OCI-LY3 (cell line): ENCODE results near the gene NAA10.

Experiments
- EZH2phosphoT487 ChIP-seq: fragments of 200-600 bp; shearing (Covaris generic); IDR thresholded peaks from 2 replicates; pipeline ENCODE4 v1.6.1; 2018; ENCODE audit warnings: antibody characterized with exemption, mixed run types, low read depth
- TF ChIP-seq, protein P1 (sequence below): fragments of 200-600, 300-600 bp; sonication (generic); IDR thresholded peaks from 2 replicates; pipeline ENCODE4 v1.5.1; 2014; ENCODE audit warnings: antibody characterized with exemption, low read length, low read depth

DNA sequence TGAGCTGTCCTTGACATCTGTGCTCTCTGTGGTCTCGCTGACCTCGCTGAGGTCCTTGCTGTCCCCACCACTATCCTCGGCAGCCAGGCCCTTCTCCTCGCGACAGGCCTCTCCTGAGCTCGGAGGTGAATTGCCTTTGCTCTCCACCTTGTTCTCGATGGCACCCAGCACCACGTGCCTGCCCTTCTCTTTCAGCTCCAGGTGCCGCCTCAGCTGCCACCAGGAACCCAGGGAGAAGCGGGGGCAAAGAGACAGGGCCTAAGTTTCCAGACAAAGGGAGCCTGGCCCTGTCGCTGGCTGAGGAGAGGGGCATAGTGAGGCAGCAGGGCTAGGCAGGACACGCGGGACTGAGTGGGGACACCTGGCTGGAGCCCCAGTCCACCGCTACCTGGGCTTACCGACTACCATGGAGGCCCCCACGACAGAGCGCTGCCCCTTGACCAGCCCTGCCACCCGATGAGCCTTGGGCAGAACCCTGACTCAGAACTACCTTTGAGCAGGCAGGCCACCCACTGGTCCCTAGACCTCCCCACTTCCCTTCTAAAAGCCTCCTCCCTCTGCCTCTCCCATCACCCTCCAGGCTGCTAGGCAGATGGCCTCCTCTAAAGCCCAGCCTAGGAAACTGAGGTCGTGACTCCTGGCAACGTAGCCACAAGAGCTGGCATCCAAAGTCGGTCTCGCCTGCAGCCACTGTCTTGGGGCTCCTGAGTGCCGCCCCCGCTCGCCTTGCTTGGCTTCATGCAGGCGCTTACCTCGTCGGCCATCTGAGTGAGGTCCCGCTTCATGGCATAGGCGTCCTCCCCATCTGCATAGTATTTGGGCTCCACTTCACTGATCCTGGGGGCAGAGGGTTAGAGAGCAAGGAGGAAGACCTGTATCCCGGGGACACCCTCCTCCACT lies 4.6 kb downstream of the NAA10 start:
- TF ChIP-seq, protein P1, sequence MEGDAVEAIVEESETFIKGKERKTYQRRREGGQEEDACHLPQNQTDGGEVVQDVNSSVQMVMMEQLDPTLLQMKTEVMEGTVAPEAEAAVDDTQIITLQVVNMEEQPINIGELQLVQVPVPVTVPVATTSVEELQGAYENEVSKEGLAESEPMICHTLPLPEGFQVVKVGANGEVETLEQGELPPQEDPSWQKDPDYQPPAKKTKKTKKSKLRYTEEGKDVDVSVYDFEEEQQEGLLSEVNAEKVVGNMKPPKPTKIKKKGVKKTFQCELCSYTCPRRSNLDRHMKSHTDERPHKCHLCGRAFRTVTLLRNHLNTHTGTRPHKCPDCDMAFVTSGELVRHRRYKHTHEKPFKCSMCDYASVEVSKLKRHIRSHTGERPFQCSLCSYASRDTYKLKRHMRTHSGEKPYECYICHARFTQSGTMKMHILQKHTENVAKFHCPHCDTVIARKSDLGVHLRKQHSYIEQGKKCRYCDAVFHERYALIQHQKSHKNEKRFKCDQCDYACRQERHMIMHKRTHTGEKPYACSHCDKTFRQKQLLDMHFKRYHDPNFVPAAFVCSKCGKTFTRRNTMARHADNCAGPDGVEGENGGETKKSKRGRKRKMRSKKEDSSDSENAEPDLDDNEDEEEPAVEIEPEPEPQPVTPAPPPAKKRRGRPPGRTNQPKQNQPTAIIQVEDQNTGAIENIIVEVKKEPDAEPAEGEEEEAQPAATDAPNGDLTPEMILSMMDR = no peak
- TF ChIP-seq EZH2phosphoT487 = no peak
